ENCODE measurements around the gene MON1B.

GRCh38 chr16:77208382-77208781, 17.4 kb downstream of the MON1B start:
- TF ChIP-seq EZH2phosphoT487 (conservative IDR thresholded peaks at IDR 0.05; ENCODE audit: low read length) (no peak), CTCF (IDR thresholded peaks at IDR 0.05; ENCODE audit: insufficient read depth, low read length, poor library complexity, severe bottlenecking) (no peak)

Measured in SU-DHL-6 (cell line).